HG03378 (cell line): ENCODE data around the gene UBE2D2.
"Not testable (repeated sequence)": the region's sequence is repeated elsewhere in the genome, so short reads cannot be mapped to it uniquely, and the experiment has no call there.

Experiments used
- ATAC-seq: cut with Tn5 transposase; IDR thresholded peaks from one replicate; pipeline ENCODE4 v1.9.1; 2021; ENCODE audit warnings: mild to moderate bottlenecking, moderate library complexity; ENCODE audit not compliant: unreplicated experiment

The UBE2D2 gene

GRCh38 chr5:139546593-139546992 lies 14.5 kb upstream of the UBE2D2 start:
- ATAC-seq = not testable (repeated sequence)

- ATAC-seq = no peak
Observed at GRCh38 chr5:139549162-139549894, 11.8 kb upstream of the UBE2D2 start.

GRCh38 chr5:139550051-139550872 lies 10.9 kb upstream of the UBE2D2 start:
- ATAC-seq = not testable (repeated sequence)

GRCh38 chr5:139551191-139551889 lies 9.8 kb upstream of the UBE2D2 start:
- ATAC-seq = no peak

GRCh38 chr5:139552893-139553575 lies 8.1 kb upstream of the UBE2D2 start:
- ATAC-seq = no peak

- ATAC-seq = no peak
Observed at GRCh38 chr5:139554264-139554663, 6.9 kb upstream of the UBE2D2 start.

- ATAC-seq = no peak
Observed at GRCh38 chr5:139557811-139558210, 3.3 kb upstream of the UBE2D2 start.

- peak; percentile 8 for ATAC-seq
Observed at GRCh38 chr5:139561655-139562451, 714 bp downstream of the UBE2D2 start.

GRCh38 chr5:139562847-139563246 lies 1.7 kb downstream of the UBE2D2 start:
- ATAC-seq = no peak

GRCh38 chr5:139565411-139566305 lies 4.5 kb downstream of the UBE2D2 start:
- ATAC-seq = peak; percentile 61

GRCh38 chr5:139566611-139567010 lies 5.5 kb downstream of the UBE2D2 start:
- ATAC-seq = no peak

GRCh38 chr5:139569270-139569955 lies 8.3 kb downstream of the UBE2D2 start:
- ATAC-seq = no peak

- no peak for ATAC-seq
Observed at GRCh38 chr5:139571543-139571942, 10.4 kb downstream of the UBE2D2 start.

- no peak for ATAC-seq
Observed at GRCh38 chr5:139571966-139572365, 10.8 kb downstream of the UBE2D2 start.

GRCh38 chr5:139574641-139575312 lies 13.6 kb downstream of the UBE2D2 start:
- peak; percentile 48 for ATAC-seq

- ATAC-seq = no peak
Observed at GRCh38 chr5:139575313-139575646, 14.1 kb downstream of the UBE2D2 start.

GRCh38 chr5:139575751-139576150 lies 14.6 kb downstream of the UBE2D2 start:
- no peak for ATAC-seq

- ATAC-seq = no peak
Observed at GRCh38 chr5:139577689-139578290, 16.7 kb downstream of the UBE2D2 start.
